GM19468 (cell line): ENCODE results near the gene PIGQ.

Experiments used
- ATAC-seq: cut with Tn5 transposase; IDR thresholded peaks from one replicate; pipeline ENCODE4 v1.9.1; 2021; ENCODE audit warnings: mild to moderate bottlenecking, moderate library complexity, moderate number of reproducible peaks; ENCODE audit not compliant: unreplicated experiment; ENCODE audit errors: extremely low read depth

The PIGQ gene

DNA sequence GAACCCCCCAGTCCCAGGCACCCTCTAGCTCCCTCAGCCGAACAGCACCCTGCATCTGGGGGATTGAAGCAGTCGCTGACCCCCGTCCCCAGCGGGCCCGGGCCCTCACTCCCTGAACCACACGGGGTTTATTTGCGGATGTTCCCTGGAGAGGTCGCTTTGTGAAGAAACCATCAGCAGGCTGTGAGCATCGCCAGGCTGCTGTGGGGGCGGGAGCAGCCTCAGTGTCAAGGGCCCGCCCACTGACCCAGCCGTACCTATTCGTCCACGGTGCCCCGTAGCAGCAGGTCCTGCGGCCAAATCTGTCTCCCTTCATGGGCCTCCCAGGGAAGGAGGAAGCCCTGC, 13.7 kb downstream of the PIGQ start:
- ATAC-seq, result no peak

DNA sequence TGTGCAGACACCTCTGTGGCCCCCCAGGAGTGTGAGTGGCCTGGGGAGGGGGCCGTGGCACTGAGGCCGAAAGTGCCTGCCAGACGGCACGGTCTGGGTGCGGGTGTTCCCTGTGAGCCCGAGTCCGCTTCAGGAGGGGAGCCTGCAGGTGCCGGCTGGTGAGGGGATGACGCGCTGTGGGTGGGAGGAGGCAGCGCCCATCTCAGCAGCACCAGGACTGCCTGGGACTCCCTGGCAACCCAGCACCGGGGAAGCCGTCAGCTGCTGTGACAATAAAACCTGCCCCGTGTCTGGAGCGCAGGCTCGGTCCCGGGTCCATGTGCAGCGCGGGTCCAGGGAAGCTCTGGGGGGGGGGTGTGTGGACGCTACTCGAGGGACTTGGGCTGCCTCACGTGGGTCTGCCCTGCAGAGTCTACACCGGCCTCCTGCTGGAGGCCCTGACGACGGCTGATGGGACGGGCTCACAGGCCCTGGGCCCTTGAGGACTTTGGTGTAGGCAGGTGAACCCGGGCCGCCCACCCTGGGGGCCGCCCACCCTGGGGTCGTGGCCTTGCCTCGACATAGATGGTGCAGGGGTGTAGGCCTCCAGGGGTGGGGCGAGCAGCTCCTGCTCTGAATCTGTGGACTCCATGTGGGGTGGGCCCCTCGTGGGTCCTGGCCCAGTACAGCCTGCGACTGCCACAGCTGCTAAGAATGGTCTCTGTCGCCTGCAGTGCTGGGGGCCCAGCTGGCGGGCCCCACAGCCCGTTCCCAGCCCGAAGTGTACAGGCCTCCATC, 14.2 kb downstream of the PIGQ start:
- ATAC-seq, result no peak

DNA sequence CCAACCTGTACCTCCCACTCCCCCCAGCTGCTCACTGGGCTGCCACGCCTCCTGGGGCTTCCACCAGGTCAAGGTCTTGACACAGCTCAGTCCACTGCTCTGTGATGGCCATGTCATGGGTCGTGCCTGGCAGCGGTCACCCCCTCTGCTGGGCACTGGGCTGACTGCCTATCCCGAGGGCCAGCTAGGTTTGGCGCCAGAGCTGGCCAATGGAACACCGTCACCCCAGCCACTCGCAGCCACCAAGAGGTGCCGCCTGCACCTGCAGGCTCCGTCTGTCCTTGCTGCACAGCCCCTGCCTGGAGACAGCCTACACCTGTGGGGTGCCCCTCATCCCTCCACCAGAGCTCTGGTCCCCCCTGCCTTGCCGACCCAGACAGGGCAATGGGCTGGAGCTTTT, 15.6 kb downstream of the PIGQ start:
- ATAC-seq, result no peak

DNA sequence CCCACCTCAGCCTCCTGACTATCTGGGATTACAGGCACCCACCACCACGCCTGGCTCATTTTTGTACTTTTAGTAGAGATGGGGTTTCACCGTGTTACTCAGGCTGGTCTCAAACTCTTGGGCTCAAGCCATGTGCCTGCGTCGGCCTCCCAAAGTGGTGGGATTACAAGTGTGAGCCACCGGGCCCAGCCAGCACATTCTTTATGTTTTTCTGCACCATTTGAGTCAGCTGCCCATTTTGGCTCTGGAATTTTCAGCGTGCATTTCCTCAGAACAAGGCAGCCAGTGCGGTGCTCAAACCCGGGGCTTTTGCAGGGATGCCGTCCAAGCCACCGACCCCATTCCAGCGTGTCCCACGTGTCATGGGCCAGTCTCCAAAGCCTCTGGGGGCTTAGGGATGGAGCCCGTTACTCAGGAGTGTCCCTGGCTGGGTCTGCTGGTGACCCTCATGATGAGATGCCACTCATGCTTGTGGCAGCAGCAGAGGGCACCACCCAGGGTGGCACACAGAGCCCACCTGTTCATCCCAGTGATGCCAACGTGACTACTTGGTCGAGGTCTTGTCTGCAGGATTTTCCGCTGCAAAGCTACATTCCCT, 16.4 kb downstream of the PIGQ start:
- no peak for ATAC-seq

DNA sequence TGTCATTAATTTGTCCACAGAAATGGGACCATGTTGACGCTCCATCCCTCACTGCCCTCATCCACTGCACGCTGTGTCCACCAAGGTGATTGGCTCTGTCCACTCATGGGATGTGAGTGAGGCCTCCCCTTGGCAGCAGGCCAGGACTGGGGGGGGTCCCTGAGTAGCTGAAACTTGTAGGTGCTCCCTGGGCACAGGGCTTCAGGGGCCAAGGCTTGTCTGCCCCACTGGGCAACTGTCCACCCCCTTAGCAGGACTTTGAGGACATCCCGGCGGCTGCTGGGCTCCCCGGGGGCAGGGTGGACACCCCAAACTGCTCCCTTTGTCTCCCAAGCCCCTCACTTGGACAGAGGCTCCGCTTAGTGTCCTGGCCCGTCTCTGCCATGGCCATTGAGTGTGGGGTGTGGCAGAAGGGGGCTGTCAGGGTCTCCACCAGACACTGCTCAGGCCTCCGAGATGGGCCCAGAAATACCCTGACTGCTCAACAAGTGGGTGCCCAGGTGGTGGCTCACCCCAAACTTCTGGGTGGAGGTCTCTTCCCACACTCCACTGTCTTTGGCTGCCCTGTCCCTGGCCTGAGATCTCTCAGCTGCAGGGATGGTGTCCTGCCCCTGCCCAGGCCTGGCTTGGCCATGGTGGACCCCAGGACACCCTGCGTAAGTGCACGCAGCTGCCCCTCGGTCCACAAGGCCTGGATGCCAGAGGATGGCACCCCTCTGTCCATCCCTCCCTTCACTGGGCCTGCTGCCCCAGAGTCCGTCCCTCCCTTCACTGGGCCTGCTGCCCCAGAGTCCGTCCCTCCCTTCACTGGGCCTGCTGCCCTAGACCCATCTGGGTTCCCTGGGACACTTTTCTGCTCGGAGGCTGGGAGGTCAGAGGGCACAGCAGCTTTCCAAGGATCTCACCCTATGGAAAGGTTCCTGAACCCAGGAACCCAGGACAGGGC, 17.1 kb downstream of the PIGQ start:
- ATAC-seq, result no peak

DNA sequence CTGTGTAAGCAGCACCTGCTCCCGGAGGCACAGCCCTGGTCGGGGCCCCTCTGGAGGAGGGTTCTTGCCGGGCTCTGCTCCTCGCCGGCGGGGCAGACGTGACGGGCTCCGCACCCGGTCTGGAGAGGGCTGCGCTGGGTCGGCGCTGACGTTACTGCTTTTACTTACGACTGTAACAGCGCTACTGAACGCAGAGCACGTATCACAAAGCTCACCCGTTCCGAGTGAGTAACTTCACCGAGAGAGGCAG, 18.8 kb downstream of the PIGQ start:
- ATAC-seq, result no peak

DNA sequence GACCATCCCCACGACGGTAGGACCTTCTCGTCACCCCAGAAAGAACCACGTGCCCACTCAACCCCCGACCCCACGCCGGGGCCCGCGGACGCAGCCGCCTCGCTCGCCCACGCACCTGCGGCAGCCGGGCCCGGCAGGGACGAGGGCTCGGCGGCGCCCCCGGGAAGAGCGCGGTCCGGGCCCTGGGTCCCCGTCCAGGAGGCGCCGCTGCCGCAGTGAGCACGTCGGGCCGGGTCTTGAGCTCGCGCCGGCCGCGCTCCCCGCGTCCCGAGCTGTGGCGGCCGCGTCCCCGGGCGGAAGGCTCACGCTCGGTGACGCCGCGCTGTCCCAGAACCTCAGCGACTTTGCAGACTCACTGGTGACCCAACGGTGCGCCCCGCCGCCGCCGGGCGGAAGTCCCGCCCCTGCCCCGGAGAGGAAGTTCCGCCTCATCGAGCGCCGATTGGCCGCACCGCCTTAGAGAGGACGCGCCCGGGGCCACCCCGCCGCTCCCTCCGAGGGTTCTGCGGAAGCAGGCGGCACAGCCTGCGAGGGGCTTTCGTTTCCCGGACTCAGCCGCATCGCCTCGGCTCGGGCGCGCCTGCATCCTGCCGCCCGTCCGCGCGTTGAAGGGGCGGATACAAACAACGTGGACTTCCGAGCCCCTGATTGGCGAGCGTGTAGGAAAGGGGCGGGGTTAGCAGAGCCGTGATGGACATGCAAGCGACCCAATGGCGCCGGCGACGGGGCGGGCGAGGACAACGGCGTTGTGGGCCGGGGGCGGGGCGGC, 19.3 kb downstream of the PIGQ start:
- ATAC-seq, result peak; percentile 34

DNA sequence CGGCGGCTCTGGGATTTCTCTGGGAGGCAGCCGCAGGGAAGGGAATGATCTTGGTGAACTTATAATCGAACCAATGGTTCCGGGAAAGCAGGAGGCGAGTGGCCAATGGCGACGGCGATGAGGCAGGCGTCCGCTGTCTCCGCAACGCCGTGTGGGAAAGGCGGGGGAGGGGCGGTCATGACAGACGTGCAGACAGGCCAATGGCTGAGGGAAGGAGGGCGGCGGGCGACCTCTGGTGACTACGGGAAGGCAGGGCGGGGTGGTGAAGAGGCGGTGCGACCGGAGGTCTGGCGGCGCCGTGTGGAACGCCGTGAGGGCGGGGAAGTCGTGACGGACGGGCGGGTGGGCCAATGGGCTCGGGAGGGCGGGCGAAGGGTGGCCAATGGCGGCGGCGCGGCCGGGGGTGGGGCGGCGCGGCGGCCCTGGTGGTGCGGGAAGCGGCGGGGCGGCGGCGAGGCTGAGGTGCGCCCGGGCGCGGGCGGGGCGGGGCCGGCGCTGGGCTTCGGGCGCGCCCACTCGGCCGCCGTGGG, 20.0 kb downstream of the PIGQ start, which contains the start of gene RAB40C:
Gene RAB40C, plus strand, starts transcription at position 409 of the 530 bp plus-strand sequence. CDS start 226 bp downstream, outside the sequence.
- ATAC-seq, result peak; percentile 66

DNA sequence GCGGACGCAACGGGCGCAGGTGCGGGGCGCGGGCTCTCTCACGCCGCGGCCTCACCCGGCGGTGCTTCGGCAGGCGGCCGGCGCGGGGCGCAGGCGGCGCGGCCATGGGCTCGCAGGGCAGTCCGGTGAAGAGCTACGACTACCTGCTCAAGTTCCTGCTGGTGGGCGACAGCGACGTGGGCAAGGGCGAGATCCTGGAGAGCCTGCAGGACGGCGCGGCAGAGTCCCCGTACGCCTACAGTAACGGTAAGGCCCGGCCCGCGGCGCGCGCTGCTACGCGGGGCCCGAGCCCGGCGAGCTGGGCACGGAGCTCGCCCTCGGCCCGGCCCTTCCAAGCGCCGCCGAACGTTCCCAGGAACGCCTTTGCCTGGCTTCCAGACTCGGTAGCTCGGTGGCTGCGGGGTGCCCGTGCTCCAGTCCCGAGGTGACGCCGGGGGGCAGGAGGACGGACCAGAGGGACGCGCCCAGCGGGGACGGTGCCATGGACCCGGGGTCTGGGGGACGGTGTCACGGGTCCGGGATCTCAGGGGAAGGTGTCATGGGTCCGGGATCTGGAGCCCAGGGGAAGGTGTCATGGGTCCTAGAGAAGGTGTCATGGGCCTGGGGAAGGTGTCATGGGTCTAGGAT, 20.5 kb downstream of the PIGQ start:
- no peak for ATAC-seq

DNA sequence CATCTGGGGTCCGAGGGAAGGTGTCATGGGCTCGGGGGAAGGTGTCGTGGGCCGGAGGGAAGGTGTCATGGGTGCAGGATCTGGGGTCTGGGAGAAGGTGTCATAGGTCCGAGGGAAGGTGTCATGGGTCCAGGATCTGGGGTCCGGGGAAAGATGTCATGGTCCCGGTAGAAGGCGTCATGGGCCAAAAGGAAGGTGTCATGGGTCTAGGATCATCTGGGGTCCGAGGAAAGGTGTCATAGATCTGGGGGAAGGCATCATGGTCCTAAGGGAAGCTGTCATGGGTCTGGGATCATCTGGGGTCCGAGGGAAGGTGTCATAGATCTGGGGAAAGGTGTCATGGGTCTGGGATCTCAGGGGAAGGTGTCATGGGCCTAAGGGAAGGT, 21.0 kb downstream of the PIGQ start:
- no peak for ATAC-seq

DNA sequence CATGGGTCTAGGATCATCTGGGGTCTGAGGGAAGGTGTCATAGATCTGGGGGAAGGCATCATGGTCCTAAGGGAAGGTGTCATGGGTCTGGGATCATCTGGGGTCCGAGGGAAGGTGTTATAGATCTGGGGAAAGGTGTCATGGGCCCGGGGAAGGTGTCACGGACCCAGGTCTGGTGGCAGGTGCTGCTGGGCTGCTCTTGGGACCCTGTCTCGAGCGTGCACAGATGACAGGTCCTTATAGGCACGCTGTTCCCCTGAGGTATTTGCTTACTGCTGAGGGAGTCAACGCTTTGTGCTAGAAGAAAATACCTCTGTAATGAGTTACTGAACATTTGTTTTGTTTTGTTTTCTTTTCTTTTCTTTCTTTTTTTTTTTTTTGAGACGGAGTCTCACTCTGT, 21.5 kb downstream of the PIGQ start:
- no peak for ATAC-seq

DNA sequence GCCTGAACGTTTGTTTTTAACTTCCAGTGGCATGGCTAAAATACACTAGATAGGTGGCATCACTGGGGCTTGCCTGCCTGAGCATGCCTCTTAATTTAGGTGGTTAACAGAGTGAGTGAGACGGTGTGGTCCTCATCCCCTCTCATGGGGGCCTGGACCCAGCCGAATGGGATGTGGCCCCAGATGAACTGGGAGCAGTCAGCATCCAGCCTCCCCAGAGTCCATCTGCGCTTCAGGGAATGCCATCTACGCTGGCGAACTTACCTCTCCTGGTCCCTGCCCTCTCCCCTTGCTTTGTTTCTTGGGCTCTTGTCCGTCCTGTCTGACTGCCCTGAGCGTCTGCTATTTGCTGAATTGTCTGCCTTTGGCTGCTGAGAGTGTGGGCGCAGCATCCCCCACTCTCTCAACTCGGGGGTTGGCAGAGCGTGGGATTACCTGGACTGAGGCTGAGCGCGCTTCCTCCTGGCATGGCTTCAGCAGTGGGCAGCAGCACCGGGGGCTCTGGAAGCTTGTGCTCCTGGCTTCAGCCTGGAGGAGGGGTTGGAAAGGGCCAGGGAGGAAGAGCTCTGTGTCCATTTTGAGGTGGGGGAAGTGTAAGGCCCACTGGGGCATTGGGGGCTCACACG, 22.2 kb downstream of the PIGQ start:
- no peak for ATAC-seq

DNA sequence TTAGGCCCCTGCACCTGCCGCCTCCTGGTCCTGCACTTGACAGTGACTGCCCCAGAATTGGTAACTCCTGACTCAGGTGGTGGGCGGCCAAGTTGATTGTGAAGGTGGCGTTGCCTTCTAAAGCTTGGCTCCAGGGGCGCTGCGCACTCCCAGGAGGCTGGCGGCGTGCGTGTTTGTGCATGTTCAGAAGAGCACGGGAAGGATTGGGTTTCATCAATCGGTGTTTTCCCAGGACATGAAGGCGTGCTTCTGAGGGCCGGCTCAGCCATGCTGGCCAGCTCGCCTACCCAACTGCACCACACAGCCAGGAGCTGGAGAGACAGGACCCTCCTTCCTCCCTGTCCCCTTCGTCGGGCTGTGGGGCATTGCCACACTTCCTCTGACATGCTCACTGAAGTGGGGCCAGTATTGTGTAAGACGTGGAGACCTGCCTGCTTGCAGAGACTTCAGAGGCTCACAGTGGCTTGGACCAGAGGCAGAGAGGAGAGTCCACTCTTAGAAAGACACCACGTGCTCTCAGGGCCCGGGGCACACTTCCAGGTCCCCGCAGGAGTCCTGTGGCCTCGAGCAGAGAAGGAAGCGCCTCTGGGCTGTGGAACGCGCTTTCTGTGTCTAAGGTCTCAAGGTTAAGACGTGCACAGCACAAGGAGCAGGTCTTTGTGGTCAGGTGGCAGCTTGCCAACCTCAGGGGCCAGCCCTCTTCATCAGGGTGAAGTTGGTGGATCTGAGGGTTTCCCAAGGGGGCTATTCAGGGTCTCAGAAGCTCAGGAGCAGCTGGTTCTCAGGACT, 22.9 kb downstream of the PIGQ start:
- ATAC-seq, result no peak

DNA sequence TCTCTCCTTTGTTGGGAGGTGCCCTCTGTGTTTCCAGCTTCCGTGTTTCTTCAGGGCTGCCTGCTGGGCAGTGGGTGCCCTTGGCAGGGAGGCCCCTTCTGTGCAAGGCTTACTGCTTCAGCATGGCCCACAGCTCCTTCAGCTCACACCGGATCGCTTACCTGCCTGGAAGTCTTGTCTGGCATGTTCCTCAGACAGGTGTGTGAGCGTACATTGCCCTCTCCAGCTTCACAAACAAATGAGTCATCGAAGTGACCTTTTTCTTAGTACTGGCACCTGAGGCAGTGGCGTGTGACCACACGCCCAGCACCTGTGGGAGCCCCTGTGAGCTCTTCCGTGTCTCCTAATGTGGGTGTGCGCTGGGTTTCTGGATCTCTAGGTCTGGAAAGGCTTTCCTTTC, 23.6 kb downstream of the PIGQ start:
- ATAC-seq, result no peak

DNA sequence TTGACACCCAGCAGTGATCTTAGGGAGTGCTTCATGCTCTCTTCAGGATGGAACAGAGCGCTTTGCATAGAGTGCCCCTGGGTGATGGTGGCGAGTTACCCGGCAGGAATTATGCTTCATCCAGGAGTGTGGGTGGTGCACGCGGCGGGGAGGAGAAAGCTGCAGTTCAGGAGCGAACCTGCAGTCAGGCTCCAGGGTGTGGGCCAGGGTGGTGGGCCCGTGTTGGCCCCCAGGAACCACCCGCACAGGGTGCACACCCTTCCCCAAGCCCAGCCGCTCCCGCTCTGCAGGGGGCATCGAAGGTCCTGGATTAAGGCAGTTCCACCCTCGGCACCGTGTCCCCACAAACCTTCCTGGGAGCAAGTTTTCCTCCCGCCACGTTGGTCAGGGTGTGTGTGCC, 24.0 kb downstream of the PIGQ start:
- ATAC-seq, result no peak

DNA sequence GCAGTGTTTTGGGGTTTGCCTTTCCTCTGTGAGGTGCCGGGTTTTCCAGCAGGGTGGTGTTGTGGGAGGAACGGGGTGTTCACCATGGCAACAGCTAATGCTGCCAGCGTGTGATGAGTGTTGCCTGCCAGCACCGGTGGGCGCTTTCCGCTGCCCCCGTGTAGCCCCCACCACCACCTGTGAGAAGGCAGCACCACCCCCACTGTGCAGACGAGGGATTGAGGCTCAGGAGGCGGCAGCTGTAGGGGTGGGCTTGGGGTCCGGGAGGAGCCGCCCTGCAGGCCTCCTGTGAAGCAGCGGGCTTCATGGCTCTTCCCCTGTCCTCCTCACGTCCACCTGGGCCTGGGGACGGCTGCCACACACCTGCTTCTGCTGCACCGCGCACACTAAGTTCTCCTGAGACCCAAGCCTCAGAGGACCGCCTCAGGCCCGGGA, 25.3 kb downstream of the PIGQ start:
- ATAC-seq, result no peak

DNA sequence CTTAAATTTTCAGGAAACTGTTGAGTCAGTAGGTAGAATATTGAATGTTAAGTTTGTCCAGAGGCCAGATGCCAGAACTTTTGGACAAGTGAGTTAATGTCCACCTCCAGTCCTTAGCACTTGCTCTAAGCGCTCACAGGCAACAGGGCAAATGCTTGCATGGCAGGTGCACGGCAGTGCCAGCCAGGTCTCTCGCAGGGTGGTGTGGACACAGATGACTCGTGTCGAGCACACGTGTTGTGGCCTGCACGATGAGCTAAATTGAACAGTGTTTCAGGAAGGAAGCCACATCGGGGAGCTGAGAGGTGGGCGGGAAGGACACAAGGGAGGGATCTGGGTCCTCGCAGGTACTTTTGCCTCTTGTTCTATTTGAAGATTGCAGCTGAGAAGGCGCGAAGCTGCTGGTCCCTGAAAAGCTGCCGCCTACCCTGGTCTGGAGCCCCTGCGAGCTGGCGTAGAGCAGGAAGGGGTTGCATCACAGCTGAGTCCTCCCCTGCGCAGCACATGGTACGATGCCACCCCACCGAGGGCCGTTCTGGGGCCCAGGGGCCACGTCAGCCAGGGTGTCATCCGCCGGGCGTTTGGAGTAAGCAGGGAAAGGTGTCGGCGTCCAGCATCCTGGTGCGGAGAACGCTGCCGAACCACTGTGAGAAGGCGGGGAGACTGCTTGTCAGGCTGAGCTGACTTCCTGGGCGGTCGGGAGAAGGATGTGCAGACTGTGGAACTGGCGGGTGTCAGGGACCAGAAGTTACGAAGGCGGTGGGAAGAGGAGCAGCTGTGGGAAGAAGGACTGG, 26.4 kb downstream of the PIGQ start:
- no peak for ATAC-seq

DNA sequence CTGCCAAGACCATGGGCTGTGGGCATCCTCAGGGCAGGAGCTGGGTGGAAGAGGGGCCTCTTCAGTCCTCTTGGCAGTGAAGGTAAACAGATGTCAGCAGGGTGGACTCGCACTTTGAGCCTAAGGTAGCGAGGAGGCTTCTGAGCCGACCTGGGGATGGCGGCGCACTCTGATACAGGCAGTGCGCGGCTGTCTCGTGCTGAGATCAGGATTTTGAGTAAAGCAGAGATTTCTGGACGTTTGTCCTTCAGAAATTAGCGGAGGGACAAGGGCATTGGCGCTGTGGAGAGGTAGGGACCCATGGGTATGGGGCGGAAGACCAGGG, 26.9 kb downstream of the PIGQ start:
- no peak for ATAC-seq
